ENCODE results near the gene ZNF346. TPM values are rescaled to one million over a fixed set of nuclear protein-coding genes. Genes with fewer than 3 reads are reported as not detected.

Gene ZNF346
- total and polyA plus RNA-seq, 8 donors: 4.5 to 10.4 (median 7.6) TPM

- no peak for FAIRE-seq
- Histone ChIP-seq H3K4me1 (no peaks in the 10 kb centered on the region), H3K27me3 (no peaks in the 10 kb centered on the region), H3K9me3 (no peaks in the 10 kb centered on the region), H3K27ac (no peak overlapping the region), H3K36me3 (no peaks in the 10 kb centered on the region), H3K4me3 (no peak overlapping the region)
- no peak for ATAC-seq
- no peak for TF ChIP-seq CTCF (IDR thresholded peaks at IDR 0.05)
- no peak for DNase-seq
- intact Hi-C loops (cut with DNase I): no loop called here
- WGBS, 2 donors: 88 to 90% methylated on average over 1 of the region's 1 CpG
These were observed 13.5 kb downstream of the ZNF346 start for GRCh38 chr5:177035976-177036375.

GRCh38 chr5:177036443-177036842 lies 13.9 kb downstream of the ZNF346 start:
- ATAC-seq (no peak), FAIRE-seq (no peak)

GRCh38 chr5:177036921-177037320 lies 14.4 kb downstream of the ZNF346 start:
- ATAC-seq (no peak), FAIRE-seq (no peak)

More at GRCh38 chr5:177036443-177036842, 13.9 kb downstream of the ZNF346 start:
- no peaks in the 10 kb centered on the region for H3K9me3 ChIP-seq
- H3K27me3 ChIP-seq: no peaks in the 10 kb centered on the region
- no peaks in the 10 kb centered on the region for H3K4me1 ChIP-seq
- H3K4me3 ChIP-seq: no peak overlapping the region
- H3K27ac ChIP-seq: no peak overlapping the region
- intact Hi-C loops (cut with DNase I): no loop called here
- no peak for DNase-seq
- H3K36me3 ChIP-seq: peaks cover 0 to under 1% (median 0%) of the 10 kb centered on the region in 3 donors
- TF ChIP-seq CTCF (IDR thresholded peaks at IDR 0.05): no peak
- 74 to 77% methylated on average over 5 of the region's 5 CpGs for WGBS, 2 donors

GRCh38 chr5:177040814-177041420 lies 18.4 kb downstream of the ZNF346 start:
- no peak for TF ChIP-seq CTCF (IDR thresholded peaks at IDR 0.05)
- no peak for DNase-seq
- Histone ChIP-seq H3K4me1 (no peaks in the 10 kb centered on the region), H3K27ac (no peak overlapping the region), H3K9me3 (no peaks in the 10 kb centered on the region), H3K27me3 (no peaks in the 10 kb centered on the region), H3K36me3 (peaks cover 0 to 9% (median 5%) of the 10 kb centered on the region in 3 donors), H3K4me3 (no peak overlapping the region)
- WGBS, 2 donors: 75 to 81% methylated on average over 3 of the region's 3 CpGs
- no peak for ATAC-seq
- no peak for FAIRE-seq
- intact Hi-C loops (cut with DNase I): no loop called here

More at GRCh38 chr5:177036921-177037320, 14.4 kb downstream of the ZNF346 start:
- Histone ChIP-seq H3K4me1 (no peaks in the 10 kb centered on the region), H3K27me3 (no peaks in the 10 kb centered on the region), H3K4me3 (no peak overlapping the region), H3K9me3 (no peaks in the 10 kb centered on the region), H3K36me3 (peaks cover 0 to 6% (median 3%) of the 10 kb centered on the region in 3 donors), H3K27ac (no peak overlapping the region)
- DNase-seq: no peak
- no peak for TF ChIP-seq CTCF (IDR thresholded peaks at IDR 0.05)
- intact Hi-C loops (cut with DNase I): no loop called here
- 93 to 96% methylated on average over 5 of the region's 5 CpGs for whole genome bisulfite sequencing, 2 donors

GRCh38 chr5:177041936-177042335 lies 19.4 kb downstream of the ZNF346 start:
- FAIRE-seq: no peak
- Histone ChIP-seq H3K4me3 (no peak overlapping the region), H3K9me3 (no peaks in the 10 kb centered on the region), H3K27me3 (no peaks in the 10 kb centered on the region), H3K4me1 (no peaks in the 10 kb centered on the region), H3K36me3 (peaks cover 0 to 9% (median 5%) of the 10 kb centered on the region in 3 donors), H3K27ac (no peak overlapping the region)
- intact Hi-C loops (cut with DNase I): no loop called here
- DNase-seq: no peak
- WGBS, 2 donors: 94 to 97% methylated on average over 2 of the region's 2 CpGs
- ATAC-seq: no peak
- no peak for TF ChIP-seq CTCF (IDR thresholded peaks at IDR 0.05)

Measured in pancreas (tissue), 10 donors.